Ascending aorta (tissue), 2 donors: Measurements from ENCODE around the gene COL9A3. TPM values are rescaled to one million over a fixed set of nuclear protein-coding genes. Genes with fewer than 3 reads are reported as not detected.
"Not testable (repeated sequence)": the region's sequence is repeated elsewhere in the genome, so short reads cannot be mapped to it uniquely, and the experiment has no call there.

Experiments
- DNase-seq, 2 donors: peaks; one replicate each; pipeline ENCODE4 v3.0.0-alpha.2; 2019; ENCODE audit warnings: low spot score in 2 of 2
- H3K27ac ChIP-seq, 2 donors: fragments of 200-600 bp; sonication (generic); one replicate each; pipeline ENCODE4 v1.5.1; 2016 to 2017; ENCODE audit warnings: mild to moderate bottlenecking in 1 of 2
- H3K27me3 ChIP-seq: fragments of 200-600 bp; sonication (generic); one replicate; pipeline ENCODE4 v1.5.1; 2017
- H3K36me3 ChIP-seq, 2 donors: fragments of 200-600 bp; sonication (generic); one replicate each; pipeline ENCODE4 v1.5.1; 2016
- H3K4me1 ChIP-seq, 2 donors: fragments of 200-600 bp; sonication (generic); one replicate each; pipeline ENCODE4 v1.5.1; 2016 to 2017; ENCODE audit warnings: mild to moderate bottlenecking in 1 of 2
- H3K4me3 ChIP-seq, 2 donors: fragments of 200-600 bp; sonication (generic); one replicate each; pipeline ENCODE4 v1.5.1; 2016 to 2017; ENCODE audit warnings: mild to moderate bottlenecking in 1 of 2
- H3K9me3 ChIP-seq, 2 donors: fragments of 200-600 bp; sonication (generic); one replicate each; pipeline ENCODE4 v1.5.1; 2016
- intact Hi-C: fragments of 100-400 bp; cut with DNase I; formaldehyde crosslinking; loops from one replicate; pipeline ENCODE4 v1.15.1; 2023
- total RNA-seq: library from RNA; depleted of rRNA; stranded (reverse); fragments of >200 nt; gene quantifications from one replicate; pipeline ENCODE4 v1.1.0, GENCODE V29; 2016
- TF ChIP-seq, protein P1 (sequence below), 3 experiments: fragments of 200-600 bp in 2 of 3; fragments of 450-650 bp in 1 of 3; sonication (generic) in 2 of 3; IDR thresholded peaks; one replicate each; pipeline ENCODE4 v1.5.1; 2016 to 2019; ENCODE audit warnings: antibody characterized with exemption in 3 of 3, mild to moderate bottlenecking in 1 of 3, moderate library complexity in 1 of 3

Gene COL9A3
- total RNA-seq, 1 donor from 2014 or later: 13.8 TPM

DNA sequence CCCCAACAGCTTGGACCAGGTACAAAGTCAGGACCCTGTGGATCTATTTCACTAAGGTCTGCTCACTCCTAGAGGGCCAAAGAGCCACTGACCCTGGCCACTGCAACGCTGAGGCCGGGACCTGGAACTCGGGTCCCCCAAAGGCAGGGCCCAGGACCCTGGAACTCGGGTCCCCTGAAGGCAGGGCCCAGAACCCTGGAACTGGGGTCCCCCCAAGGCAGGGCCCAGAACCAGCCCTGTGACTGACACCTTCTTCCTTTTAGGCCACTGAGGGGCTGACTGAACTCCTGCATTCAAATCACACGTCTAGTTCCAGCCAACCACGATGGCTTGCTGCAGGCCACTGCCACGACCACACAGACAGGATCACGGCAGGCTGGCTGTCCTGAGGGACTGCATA is 35.3 kb downstream of the COL9A3 start:
- intact Hi-C loops: no loop called here
- no peak for DNase-seq
- Histone ChIP-seq H3K9me3 (no peaks in the 10 kb centered on the region), H3K4me3 (no peak overlapping the region), H3K27me3 (no peaks in the 10 kb centered on the region), H3K27ac (no peak overlapping the region), H3K36me3 (peaks cover 3 to 26% of the 10 kb centered on the region in 2 donors), H3K4me1 (no peaks in the 10 kb centered on the region)
- TF ChIP-seq, protein P1, sequence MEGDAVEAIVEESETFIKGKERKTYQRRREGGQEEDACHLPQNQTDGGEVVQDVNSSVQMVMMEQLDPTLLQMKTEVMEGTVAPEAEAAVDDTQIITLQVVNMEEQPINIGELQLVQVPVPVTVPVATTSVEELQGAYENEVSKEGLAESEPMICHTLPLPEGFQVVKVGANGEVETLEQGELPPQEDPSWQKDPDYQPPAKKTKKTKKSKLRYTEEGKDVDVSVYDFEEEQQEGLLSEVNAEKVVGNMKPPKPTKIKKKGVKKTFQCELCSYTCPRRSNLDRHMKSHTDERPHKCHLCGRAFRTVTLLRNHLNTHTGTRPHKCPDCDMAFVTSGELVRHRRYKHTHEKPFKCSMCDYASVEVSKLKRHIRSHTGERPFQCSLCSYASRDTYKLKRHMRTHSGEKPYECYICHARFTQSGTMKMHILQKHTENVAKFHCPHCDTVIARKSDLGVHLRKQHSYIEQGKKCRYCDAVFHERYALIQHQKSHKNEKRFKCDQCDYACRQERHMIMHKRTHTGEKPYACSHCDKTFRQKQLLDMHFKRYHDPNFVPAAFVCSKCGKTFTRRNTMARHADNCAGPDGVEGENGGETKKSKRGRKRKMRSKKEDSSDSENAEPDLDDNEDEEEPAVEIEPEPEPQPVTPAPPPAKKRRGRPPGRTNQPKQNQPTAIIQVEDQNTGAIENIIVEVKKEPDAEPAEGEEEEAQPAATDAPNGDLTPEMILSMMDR (IDR thresholded peaks at IDR 0.05): no peak

DNA sequence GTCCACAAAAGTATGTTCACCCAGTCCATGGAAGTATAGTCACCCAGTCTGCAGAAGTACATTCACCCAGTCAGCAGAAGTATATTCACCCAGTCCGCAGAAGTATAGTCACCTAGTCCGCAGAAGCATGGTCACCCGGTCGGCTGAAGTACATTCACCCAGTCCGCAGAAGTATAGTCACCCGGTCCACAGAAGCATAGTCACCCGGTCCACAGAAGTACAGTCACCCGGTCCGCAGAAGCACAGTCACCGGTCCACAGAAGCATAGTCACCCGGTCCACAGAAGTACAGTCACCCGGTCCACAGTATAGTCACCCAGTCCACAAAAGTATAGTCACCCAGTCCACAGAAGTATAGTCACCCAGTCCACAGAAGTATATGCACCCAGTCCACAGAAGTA is 36.0 kb downstream of the COL9A3 start:
- Histone ChIP-seq H3K9me3 (no peaks in the 10 kb centered on the region), H3K36me3 (peaks cover 3 to 28% of the 10 kb centered on the region in 2 donors), H3K27me3 (no peaks in the 10 kb centered on the region), H3K4me3 (no peak overlapping the region), H3K4me1 (no peaks in the 10 kb centered on the region), H3K27ac (no peak overlapping the region)
- intact Hi-C loops: no loop called here
- TF ChIP-seq, protein P1 (IDR thresholded peaks at IDR 0.05): no peak
- DNase-seq: no peak

DNA sequence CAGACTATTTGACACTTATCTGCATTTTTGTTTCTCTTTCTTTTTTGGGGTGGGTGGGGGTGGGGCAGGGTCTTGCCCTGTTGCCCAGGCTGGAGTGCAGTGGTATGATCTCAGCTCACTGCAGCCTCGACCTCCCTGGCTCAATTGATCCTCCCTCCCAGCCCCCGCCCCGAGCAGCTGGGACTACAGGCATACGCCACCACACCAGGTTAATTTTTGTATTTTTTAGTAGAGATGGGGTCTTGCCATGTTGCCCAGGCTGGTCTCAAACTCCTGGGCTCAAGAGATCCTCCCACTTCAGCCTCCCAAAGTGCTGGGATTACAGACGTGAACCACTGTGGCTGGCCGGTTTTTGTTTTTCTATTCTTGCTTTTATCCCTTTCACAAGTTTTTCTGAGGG is 36.5 kb downstream of the COL9A3 start:
- H3K36me3 ChIP-seq: peaks cover 3 to 28% of the 10 kb centered on the region in 2 donors
- H3K27ac ChIP-seq, intact Hi-C loops, H3K4me1 ChIP-seq, DNase-seq, H3K9me3 ChIP-seq, H3K4me3 ChIP-seq, H3K27me3 ChIP-seq: not testable (repeated sequence)

DNA sequence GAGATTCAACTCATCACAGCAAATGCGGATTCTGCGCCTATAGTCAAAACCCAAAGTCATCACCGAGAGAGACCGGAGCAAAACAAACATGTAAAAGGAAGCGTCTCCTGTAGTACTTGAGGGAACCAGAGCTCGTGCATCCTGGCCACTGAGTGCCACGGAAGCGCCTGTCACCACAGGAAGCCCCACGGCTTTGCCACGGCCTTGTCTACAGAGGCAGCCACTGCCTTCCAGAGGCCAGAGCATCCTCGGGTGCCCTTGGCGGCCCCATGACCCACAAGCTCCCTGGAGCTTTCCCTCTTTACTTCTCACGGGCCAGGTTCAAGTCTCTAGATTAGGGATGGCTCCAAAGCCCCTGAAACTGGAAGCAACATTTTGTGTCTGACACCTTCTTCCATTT is 37.3 kb downstream of the COL9A3 start:
- Histone ChIP-seq H3K27ac (no peak overlapping the region), H3K4me3 (no peak overlapping the region), H3K36me3 (peaks cover 3 to 28% of the 10 kb centered on the region in 2 donors), H3K4me1 (no peaks in the 10 kb centered on the region), H3K9me3 (no peaks in the 10 kb centered on the region), H3K27me3 (no peaks in the 10 kb centered on the region)
- DNase-seq: no peak
- TF ChIP-seq, protein P1 (IDR thresholded peaks at IDR 0.05): no peak
- intact Hi-C loops: no loop called here

DNA sequence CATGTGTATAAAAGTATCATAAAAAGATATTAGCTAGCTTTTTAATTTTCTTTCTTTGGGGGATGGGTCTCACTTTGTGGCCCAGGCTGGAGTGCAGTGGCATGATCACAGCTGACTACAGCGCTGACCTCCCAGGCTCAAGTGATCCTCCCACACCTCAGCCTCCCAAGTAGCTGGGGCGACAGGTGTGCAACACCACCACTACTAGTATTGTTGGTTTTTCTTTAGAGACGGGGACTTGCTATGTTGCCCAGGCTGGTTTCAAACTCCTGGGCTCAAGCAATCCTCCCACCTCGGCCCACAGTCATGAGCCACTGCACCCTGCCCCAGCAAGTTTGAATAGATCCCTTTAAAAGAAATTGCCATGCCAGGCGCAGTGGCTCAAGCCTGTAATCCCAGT is 38.3 kb downstream of the COL9A3 start:
- TF ChIP-seq, protein P1 (IDR thresholded peaks at IDR 0.05): no peak
- no peaks in the 10 kb centered on the region for H3K27me3 ChIP-seq
- H3K27ac ChIP-seq: no peak overlapping the region
- no peaks in the 10 kb centered on the region for H3K9me3 ChIP-seq
- intact Hi-C loops: loop anchor here (5.0 kb wide), 1 partner anchor 247 kb away; no protein-coding TSS in a partner anchor
- peaks cover 3 to 28% of the 10 kb centered on the region in 2 donors for H3K36me3 ChIP-seq
- peaks cover 0 to 1% of the 10 kb centered on the region in 2 donors for H3K4me1 ChIP-seq
- no peak for DNase-seq
- no peak overlapping the region for H3K4me3 ChIP-seq

DNA sequence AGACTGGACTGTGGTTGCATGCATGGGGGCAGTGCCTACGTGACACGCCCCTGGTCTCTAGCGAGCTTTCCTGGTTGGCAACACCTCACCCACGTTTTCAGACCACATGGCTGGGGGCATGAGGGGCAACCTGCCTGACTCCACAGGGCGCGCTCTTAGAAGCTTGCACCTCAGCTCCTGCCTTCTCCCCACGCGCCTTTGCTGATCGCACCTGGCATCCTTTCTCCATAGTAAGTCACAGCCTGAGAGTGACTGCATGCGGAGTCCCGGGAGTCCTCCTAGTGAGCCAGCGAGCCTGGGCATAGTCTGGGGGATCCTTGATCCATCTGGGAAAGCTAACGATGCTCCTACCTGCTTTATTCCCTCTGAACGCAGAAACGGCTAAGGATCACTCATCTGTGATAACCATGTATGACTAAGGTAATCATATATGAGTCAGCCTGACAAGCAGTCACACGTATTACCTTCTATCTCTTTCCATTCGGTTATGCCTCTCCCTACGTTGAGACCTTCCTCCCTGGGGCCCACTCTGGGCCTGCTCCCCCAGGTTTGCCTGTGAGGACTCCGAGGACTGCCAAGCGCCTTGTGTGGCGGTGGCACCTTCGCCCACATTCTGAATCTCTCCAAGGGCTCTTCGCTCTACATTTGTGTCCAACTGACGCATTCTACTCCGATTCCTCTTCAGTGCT is 40.2 kb downstream of the COL9A3 start:
- no peak for DNase-seq
- peaks cover 4 to 7% of the 10 kb centered on the region in 2 donors for H3K4me1 ChIP-seq
- H3K36me3 ChIP-seq: peaks cover 3 to 28% of the 10 kb centered on the region in 2 donors
- no peaks in the 10 kb centered on the region for H3K27me3 ChIP-seq
- no peak overlapping the region for H3K4me3 ChIP-seq
- TF ChIP-seq, protein P1 (IDR thresholded peaks at IDR 0.05): no peak
- H3K9me3 ChIP-seq: no peaks in the 10 kb centered on the region
- H3K27ac ChIP-seq: no peak overlapping the region
- intact Hi-C loops: loop anchor here (5.0 kb wide), 1 partner anchor 245 kb away; no protein-coding TSS in a partner anchor
